HG03575 (cell line): ENCODE data around the gene ECSIT.

ENCODE experiments used
- ATAC-seq: cut with Tn5 transposase; IDR thresholded peaks from one replicate; pipeline ENCODE4 v1.9.1; 2021; ENCODE audit not compliant: unreplicated experiment, insufficient number of reproducible peaks, low FRiP score; ENCODE audit errors: extremely low read depth

Gene ECSIT

DNA sequence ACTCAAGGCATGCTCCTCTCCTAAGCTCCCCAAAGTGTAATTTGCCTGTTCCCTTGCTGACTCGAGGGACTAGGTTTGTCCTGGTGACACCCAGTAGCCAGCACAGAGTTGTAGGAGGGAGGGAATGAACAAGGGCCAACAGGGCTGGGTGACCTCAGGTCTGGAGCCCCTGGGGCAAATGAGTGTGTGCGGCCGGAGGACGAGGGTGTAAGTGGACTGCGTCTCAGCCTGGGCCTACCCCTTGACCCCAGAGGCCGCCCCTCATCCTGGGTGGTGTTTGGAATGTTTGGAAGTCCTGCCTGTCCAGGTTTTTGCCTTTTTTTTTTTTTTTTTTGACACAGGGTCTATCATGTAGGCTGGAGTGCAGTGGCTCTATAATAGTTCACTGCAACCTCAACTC, 22.0 kb downstream of the ECSIT start:
- ATAC-seq, result no peak

DNA sequence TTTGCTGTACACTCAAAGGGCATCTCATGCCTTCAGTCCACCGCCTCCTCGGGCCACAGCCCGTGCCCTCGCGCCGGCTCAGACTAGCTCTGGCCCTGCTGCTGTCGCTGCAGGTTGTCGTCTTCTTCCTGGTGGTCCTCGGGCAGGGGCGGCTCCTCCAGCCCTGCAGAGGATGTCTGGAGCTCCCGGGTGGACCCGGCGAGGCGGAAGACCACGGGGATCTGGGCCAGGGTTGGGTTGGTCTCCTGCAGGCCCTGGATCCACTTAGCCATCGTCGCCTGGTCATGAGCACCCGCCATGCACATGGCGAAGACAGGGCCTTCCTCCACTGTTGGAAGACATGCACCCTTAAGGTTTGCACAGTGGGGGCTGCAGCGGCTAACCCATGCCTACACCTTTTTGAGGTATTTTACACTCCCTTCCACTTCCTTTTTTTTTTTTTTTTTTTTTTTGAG, 22.8 kb downstream of the ECSIT start:
- no peak for ATAC-seq

DNA sequence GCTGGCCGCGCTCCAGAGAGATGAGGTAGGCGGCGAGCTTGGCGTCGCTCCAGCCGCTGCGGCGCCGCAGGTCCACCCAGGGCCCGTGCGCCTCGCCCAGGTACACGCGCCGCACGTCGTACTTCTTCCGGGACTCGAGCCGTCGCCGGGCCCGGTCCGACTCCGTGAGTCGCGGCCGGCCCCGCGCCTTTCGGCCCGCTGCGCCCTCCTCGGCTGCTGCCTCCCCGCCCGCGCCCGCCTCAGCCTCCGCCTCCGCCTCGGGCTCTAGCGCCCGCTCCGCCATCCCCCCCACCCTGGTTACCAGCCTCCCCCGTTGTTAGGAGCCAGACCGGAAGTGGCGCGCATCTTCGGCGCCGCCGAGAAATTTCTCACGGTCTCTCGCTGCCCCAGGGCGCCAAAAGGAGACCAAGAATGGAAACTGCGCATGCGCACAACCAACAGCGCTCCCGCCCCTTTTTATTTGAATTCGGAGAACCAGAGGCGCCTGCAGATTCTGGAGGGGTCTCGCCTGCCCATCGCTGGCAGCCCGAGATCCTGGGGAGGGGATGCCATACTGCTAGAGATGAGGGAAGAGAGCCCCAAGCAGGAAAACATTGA, 23.3 kb downstream of the ECSIT start, which contains the start of gene ZNF653:
Gene ZNF653, minus strand, starts transcription at position 336 of the 597 bp plus-strand sequence. Its CDS starts 53 bp downstream, at position 283.
- no peak for ATAC-seq

DNA sequence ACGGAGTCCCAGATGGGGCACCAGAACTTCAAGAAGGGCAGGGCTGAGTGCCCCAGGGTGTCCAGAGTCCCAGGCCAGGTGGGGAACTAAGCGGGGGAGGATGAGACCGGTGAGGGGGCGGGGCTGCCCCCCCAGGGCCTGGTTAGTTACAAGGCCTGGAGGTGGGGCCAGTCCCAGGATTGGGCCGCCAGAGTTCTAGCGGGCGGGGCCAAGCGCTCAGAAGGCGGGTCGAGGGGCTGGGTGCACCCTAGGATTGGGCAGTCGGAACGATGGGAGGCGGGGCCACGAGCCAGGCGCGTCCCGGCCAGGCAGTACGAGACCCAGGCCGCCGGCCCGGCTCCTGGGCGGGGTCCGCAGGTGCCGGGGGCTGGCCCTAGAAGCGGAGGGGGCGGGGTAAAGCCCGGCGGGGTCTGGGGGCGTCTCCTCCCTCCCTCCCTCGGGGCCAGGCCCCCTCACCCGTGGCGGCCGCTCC, 23.9 kb downstream of the ECSIT start:
- peak; percentile 61 for ATAC-seq

- no peak for ATAC-seq
These were observed 24.4 kb downstream of the ECSIT start for GRCh38 chr19:11504502-11505031.

DNA sequence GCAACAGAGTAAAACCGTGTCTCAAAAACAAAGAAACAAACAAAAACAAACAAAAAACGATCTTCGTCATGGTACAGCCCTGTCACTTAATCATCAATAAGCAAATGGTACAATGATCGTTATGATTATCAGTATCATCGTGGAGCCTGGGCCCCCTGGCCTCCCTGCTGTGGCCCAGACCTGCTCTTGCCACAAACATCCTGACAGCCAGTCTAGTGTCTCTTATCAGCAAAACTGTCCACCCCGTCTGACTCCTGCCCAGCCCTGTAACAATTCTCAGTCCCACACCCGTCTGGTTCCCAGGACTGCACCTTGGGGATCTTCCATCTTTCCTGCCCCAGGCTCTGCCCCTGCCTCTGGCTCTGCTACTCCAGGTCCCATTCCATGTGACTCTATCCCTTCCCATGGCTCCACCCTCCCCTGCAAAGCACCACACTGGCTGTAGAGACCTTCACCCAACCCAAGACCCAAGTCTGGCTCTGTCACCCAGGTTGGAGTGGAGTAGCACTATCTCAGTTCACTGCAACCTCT, 29.0 kb downstream of the ECSIT start:
- no peak for ATAC-seq

GRCh38 chr19:11499220-11499726, 29.7 kb downstream of the ECSIT start:
- ATAC-seq, result no peak

GRCh38 chr19:11496391-11497163, 32.4 kb downstream of the ECSIT start:
- no peak for ATAC-seq

DNA sequence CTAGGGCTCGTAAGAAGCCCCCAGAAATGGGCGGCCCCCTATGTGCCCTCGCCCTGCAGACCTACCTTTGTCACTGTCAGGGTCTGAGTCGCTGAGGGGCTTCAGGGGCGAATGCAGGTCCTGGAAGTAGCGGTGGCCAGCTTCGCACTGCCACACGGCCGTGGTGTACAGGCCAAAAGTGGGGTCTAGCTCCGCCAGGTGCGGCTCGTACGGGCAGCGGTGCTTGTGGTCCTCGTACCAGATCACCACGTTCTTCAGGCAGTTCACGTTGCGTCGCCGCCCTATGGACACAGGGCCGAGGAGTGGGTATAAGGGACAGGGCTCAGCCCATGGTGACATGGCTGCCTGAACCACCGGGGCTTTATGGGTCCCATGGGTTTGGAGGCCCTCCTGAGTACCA, 33.0 kb downstream of the ECSIT start:
- ATAC-seq, result no peak

DNA sequence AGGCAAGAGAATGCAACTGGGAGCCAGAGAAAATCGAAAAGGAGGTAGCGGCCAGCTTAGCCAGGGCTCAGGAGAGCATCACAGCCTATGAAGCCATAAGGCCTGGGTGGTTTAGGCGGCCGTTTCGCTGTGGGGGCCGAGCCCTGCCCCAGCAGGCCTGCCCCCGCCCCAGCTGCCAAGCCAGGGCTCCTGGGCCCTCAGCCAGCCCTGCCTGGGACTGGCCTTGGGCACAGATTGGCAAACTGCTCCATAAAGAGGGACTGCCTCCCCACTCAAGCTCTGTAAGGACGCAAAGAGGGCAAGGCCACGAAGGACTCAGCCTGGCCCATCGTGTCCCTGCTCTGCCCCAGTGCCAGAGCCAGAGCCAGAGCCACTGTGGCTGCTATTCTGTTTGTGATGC, 33.5 kb downstream of the ECSIT start:
- ATAC-seq, result no peak

DNA sequence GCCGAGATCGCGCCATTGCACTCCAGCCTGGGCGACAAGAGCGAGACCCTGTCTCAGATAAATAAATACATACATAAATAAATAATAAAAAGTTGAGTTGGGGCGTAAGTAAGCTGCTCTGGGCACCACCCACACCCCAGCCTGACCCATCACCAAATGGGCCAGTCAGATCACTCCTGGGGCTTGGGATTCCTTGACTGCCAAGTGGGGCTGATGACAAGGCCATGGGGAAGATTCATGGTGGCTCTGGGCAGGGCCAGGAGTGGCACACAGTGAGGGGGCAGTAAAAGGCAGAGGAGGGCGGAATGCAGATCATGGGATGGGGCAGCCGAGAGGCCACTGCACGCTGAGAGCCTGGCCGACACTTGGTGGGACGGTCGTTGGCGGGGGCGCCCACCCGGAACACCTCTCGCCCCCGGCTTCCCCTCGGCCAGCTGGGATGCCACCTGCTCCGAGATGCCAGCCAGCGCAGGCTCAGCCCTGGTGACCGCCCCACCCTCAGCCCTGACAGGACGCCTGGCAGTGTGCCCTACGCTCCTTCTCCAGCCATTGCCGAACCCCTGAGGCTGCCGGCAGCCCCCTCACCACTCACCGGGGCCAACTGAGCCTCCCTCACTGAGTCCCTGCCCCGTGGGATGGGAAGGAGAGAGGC, 34.2 kb downstream of the ECSIT start:
- ATAC-seq, result no peak

- ATAC-seq, result no peak
These were observed 39.6 kb downstream of the ECSIT start for GRCh38 chr19:11489378-11489777.

DNA sequence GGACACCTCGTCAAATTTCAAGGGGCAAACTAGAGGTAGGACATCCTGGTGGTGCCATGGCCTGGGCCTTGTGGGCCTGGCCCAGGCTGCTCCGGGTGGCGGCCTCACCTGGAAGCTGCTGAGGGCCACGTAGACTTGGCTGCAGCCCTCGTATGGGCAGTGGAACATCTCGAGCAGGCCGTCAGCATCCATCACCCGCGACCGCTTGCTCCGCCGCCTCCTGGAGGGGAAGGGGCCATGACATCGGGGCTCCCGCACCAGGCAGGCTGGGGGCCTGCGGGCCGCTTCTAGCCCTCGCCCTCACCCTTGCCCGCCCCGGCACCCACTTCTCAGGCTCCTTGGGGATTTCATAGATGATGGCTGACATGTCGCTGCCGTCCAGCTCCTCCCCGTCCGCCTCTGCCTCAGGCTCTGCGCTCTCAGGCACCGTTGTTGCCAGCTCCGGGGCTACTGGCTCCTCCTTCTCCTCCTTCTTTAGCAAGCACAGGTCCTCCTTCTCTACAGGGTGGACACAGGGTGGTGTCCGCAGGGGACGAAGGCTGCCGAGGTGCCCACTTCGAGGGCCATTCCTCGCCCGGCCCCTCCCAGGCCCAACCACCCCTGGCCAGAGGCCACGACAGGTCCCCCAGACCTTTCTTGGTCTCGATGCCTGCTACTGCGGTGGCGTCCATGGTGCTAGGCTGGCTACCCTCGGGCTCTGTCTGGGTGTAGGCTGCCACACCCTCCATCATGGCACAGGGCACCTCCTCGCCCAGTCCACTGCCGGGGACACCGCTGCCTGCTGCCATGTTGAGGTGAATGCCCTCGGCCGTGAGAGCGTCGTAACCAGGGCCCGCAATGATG, 42.1 kb downstream of the ECSIT start:
- ATAC-seq, result no peak

DNA sequence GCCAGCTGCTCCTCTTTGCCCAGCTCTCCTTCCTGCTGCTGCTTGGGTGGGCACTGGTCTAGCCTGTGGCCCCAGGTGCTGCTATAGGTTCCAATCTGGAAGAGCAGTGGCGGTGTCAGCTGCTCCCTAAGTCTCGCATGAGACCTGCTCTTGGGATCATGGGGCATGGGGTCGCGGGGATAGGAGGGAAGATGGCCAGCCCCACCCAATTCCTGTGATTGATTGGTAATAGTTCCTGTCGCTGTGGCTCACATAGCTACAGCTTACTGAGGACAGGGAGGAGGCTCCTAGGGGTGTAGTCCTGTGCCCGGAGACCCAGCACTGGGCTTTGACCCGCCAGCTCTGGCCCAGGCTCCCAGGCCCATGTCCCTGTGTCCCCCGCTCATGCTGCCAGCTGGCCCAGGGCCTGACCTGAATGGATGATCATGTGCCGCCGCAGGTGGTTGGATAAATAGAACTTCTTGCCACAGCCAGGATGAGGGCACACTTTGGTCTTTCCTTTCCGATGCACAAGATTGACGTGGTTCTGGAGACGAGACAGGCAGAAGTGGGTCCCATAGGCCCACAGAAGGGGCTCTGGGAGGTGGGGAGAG, 43.6 kb downstream of the ECSIT start:
- no peak for ATAC-seq

GRCh38 chr19:11483366-11484111, 45.4 kb downstream of the ECSIT start:
- ATAC-seq, result no peak

DNA sequence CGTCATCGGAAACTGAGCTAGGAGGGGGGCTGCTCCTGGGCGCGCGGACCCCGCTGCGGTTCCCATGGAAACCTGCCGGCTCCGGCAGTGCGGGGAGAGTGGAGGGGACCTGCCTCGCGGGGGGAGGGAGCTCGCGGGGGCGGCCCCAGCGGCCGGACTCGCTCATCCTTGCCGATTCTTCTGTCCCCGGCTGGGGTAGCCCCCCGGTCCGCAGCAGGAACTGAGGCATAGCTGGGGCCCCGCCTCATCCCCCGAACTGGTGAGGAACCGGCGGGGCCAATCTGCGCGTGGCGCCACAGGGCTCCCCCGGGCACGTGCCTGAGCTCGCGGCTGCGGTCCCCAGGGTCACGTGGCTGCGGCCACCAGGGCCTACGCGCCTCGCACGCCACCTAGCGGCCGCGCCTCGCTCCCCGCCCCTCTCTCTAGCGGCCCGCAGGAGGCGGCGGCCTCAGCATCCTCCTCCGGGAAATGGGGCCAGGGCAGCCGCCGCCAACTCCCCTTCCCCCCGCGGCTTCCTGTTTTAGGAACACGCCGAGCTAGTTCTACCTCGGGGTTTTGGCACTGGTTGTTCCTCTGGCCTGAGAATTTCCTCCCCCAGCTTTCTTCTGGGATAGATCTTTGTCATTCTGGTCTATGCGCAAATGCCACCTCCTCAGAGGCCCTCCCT, 46.4 kb downstream of the ECSIT start:
- peak; percentile 18 for ATAC-seq
